Renal pelvis (tissue), 4 donors: Measurements from ENCODE around the gene GNA15. TPM values are rescaled to one million over a fixed set of nuclear protein-coding genes. Genes with fewer than 3 reads are reported as not detected.
"Not testable (repeated sequence)": the region's sequence is repeated elsewhere in the genome, so short reads cannot be mapped to it uniquely, and the experiment has no call there.

Source experiments
- DNase-seq: peaks from one replicate; pipeline ENCODE4 v3.0.0-alpha.2; 2013
- polyA plus RNA-seq, 3 donors: library from polyadenylated mRNA; unstranded; fragments of 120-200 nt; gene quantifications; one replicate each; pipeline ENCODE4 v1.2.1, GENCODE V29; 2013; ENCODE audit not compliant: insufficient read length in 3 of 3

The GNA15 gene
- polyA plus RNA-seq, 3 donors: 0.99 to 1.4 (median 1.0) TPM

DNA sequence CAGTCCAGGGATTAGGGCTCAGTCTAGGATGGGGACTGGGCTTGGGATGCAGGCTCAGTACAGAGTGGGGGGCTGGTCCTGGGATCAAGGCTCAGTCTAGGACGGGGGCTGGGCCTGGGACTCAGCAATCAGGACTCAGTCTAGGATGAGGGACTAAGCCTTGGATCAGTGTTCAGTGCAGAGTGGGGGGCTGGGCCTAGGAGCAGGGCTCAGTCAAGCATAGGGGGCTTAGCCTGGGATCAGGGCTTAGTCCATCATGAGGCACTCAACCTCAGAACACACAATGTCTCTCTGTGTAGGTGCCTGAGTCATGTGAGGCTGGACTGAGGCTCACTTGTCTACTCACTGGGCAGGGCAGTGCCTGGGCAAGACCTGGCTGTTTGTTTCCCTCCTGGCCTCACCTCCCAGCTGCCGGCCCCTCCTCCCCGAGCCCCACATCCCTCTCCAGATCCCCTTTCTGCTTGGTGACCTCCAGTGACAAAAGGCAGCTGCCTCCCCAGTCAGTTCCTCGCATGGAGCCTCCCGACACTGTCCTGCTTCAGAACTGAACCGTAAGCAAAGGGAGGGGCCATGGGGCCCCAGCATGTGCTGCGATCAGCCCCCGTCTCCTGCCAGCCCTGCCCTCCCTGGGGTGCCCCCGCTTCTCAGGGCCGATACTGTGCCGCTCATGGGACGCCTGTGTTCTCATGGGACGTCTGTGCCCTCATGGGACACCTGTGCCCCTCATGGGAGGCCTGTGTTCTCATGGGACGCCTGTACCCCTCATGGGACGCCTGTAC, 36.2 kb downstream of the GNA15 start:
- no peak for DNase-seq

DNA sequence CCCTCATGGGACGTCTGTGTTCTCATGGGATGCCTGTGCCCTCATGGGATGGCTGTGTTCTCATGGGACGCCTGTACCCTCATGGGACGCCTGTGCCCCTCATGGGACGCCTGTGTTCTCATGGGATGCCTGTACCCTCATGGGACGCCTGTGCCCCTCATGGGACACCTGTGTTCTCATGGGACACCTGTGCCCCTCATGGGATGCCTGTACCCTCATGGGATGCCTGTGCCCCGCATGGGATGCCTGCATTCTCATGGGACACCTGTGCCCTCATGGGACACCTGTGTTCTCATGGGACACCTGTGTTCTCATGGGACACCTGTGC, 36.8 kb downstream of the GNA15 start:
- not testable (repeated sequence) for DNase-seq

GRCh38 chr19:3175781-3176714, 40.2 kb downstream of the GNA15 start:
- DNase-seq: no peak

- no peak for DNase-seq
Observed at GRCh38 chr19:3176715-3177501, 41.1 kb downstream of the GNA15 start.

DNA sequence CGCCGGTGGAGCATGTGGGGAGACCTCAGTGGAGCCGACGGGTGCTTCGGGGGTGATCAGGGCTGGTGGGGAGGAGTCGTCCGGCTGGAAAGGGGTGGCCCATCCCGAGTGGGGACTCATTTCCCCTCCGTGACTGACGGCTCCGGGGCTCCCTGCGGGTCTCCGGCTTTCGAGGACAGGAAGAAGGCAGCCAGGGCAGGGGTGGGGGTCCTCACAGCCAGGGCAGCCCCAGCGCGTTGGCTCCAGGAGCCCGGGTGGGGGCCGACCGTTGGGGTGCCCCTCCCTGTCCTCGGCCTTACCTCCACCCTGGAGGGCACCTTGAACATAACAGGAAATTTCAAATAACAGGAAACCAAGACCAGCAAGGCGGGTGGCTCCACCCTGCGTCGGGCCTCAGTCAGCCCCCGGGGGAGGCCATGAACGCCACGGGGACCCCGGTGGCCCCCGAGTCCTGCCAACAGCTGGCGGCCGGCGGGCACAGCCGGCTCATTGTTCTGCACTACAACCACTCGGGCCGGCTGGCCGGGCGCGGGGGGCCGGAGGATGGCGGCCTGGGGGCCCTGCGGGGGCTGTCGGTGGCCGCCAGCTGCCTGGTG, 42.6 kb downstream of the GNA15 start, which contains the start of gene S1PR4:
TSS of gene S1PR4 (plus strand) at position 393 of the 596 bp plus-strand sequence. CDS start at position 417, 24 bp downstream.
- DNase-seq: no peak

- DNase-seq: no peak
Observed at GRCh38 chr19:3178973-3179738, 43.3 kb downstream of the GNA15 start.

DNA sequence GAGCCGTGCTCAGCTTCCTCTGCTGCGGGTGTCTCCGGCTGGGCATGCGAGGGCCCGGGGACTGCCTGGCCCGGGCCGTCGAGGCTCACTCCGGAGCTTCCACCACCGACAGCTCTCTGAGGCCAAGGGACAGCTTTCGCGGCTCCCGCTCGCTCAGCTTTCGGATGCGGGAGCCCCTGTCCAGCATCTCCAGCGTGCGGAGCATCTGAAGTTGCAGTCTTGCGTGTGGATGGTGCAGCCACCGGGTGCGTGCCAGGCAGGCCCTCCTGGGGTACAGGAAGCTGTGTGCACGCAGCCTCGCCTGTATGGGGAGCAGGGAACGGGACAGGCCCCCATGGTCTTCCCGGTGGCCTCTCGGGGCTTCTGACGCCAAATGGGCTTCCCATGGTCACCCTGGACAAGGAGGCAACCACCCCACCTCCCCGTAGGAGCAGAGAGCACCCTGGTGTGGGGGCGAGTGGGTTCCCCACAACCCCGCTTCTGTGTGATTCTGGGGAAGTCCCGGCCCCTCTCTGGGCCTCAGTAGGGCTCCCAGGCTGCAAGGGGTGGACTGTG, 44.0 kb downstream of the GNA15 start:
- no peak for DNase-seq

DNA sequence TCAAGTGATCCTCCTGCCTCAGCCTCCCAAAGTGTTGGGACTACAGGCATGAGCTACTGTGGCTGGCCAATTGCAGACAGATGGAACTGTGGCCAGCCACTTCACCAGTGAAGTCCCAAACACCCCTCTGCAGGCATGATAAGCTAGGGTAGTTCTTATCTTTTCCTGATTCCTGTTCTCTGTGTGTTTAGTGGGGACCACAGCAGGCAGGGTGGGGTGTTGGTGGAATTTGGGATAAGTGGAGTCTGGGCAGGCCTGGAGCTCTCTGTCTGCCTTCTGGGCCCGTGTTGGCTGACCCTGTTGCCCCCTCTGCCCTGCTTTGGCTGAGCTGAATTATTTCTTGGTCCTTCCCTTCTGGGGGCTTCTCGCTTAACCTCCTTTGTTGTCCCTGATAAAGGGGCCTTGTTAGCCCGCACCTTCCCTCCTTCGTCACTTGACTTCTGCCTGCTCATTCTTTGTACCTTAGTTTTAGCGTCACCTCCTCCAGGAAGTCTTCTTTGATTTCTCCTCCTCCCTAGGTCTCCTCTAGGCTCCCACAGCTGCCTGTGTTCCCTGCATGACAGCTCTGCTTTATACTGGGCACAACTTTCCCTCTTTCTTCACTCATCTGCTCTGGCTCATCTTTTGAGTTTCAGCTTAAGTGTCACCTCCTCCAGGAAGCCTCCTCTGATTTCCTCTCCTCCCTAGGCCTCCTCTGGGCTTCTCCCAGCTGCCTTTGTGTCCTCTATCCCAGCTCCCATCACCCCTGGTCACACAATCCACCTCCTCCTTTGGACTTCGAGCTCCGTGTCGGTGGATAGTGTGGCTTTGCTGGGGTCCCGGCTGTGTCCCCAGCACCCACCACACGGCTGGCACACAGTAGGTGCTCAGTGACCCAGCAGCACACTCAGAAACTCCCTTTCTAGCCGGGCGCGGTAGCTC, 48.1 kb downstream of the GNA15 start:
- no peak for DNase-seq

GRCh38 chr19:3184847-3185460, 49.1 kb downstream of the GNA15 start:
- no peak for DNase-seq

- DNase-seq: peak; percentile 96
Observed at GRCh38 chr19:3185461-3186159, 49.8 kb downstream of the GNA15 start, which contains the start of gene NCLN. Gene NCLN (plus strand): TSS chr19:3185930. CDS start chr19:3186031, 101 bp downstream.

DNA sequence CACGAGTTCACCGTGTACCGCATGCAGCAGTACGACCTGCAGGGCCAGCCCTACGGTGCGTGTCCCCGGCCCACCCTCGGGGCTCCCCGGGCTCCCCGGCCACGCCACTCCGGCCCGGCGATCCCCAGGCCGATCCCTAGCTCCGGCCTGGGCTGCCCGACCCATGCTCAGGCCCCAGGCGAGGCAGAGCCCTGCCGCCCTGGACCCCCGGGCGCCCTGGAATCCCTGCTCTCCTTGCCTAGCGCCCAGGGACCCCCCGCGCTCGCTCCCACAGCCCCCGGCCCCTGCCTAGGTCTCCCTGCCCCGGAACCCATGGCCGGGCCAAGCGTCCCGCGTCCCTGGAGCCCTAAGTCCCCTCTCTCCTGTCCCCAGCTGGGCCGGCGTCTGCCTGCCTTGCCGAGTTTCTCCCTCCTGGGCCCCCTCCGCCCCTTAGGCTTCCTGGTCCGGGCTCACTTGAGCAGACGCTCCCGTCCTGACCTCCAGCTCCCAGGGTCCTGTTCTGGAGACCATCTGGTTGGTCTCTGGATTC, 50.4 kb downstream of the GNA15 start:
- no peak for DNase-seq

DNA sequence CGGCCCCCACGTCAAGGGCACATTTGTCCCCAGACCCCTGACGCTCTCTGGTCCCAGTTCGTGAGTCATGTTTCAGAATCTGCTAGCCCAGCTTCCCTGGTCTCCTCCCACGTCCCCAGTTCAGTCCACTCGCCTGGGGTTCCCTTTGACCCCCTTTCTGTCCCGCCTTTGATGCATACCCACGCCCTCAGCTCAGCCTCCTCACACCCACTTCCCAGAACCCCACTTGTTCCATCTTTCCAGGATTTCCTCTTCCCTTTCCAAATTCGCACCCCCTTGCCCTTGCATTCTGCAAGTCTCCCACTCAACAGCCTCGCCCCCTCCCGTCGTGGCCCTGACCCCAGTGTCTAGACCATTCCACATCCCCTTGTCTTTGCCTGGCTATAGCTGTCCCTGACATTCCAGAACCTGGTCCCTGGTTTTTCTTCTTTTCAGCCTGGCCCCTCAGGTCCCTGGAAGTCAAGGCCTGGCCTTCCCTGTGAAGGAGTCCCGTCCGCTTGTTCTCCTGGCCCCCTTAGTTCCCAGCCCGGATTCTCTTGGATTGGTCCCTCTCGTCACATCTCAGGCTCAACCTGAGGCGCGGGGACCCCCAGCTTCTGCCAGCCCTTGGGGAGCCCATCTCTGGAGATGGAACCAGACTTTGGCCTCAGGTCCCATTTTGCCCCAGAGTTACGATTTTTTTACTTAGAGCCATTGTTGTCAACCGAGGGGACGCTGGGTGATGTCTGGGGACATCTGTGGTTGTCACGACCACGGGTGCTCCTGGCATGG, 51.2 kb downstream of the GNA15 start:
- DNase-seq: no peak

DNA sequence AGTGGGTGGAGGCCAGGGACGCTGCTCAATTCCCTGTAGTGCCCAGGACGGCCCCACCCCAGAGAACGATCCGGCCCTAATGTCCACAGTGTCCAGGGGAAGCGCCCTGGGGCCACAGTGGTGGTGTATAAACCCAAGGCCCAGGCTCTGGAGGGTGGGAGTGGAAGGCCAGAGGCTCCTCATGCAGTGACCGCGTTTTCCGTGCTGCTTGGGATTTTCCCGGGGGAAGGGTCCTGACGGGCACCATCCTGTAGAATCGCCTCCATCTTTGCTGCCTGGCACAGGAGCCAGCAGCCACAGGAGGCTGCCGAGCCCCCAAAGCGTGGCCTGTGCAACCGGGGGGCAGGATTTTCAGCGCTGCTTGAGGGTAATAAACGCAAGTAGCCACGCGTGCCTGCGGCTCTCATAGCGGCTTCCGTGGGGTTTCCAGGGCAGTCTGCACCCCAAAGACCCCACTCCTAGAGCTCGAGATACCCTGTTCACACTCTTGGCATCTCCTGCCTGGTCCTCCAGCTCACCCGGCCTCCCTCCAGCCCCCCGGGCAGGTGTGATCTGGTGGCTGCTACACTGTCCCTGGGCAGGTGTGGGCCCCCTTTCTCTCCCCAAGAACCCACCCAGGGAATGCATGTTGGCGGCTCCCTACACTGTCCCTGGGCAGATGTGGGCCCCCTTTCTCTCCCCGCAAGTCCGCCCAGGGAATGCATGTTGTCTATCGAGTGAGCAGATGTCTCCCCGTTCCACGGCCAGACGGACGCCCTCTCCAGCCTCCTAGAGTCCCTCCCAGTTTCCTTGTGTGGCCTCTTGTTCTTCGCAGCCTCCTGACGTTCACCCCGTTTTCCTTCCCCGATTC, 52.1 kb downstream of the GNA15 start:
- no peak for DNase-seq

GRCh38 chr19:3188627-3189596, 53.1 kb downstream of the GNA15 start:
- DNase-seq: no peak
